Left kidney (tissue), 2 donors: ENCODE results near the gene APOA1. TPM values are rescaled to one million over a fixed set of nuclear protein-coding genes. Genes with fewer than 3 reads are reported as not detected.

Experiments used
- DNase-seq: peaks from one replicate; pipeline ENCODE4 v3.0.0-alpha.2; 2013
- polyA plus RNA-seq: library from polyadenylated mRNA; unstranded; fragments of 120-200 nt; gene quantifications from one replicate; pipeline ENCODE4 v1.2.1, GENCODE V29; 2013; ENCODE audit not compliant: insufficient read length

Gene APOA1
- polyA plus RNA-seq, 1 donor, result 97.1 TPM

GRCh38 chr11:116790167-116791001 is 47.0 kb downstream of the APOA1 start:
- DNase-seq, result no peak

- DNase-seq, result no peak
Observed at GRCh38 chr11:116788975-116789374, 48.4 kb downstream of the APOA1 start.

- DNase-seq, result no peak
Observed at GRCh38 chr11:116788534-116788933, 48.9 kb downstream of the APOA1 start.

- peak; percentile 68 for DNase-seq
Observed at GRCh38 chr11:116787786-116788486, 49.5 kb downstream of the APOA1 start, which contains the start of gene ZPR1. ZPR1 (minus strand) TSS chr11:116788023; CDS start chr11:116787990, 33 bp downstream.

- no peak for DNase-seq
Observed at GRCh38 chr11:116787436-116787785, 50.0 kb downstream of the APOA1 start.

- DNase-seq, result no peak
Observed at GRCh38 chr11:116786966-116787365, 50.5 kb downstream of the APOA1 start.

GRCh38 chr11:116786326-116786725 is 51.1 kb downstream of the APOA1 start:
- DNase-seq, result no peak

Other genes starting within 250 kb of the APOA1 start
- gene BUD13, start 64.6 kb downstream of the APOA1 start, polyA plus RNA-seq, result 41.3 TPM
- 59.2 TPM for gene ZPR1, start 49.6 kb downstream of the APOA1 start, polyA plus RNA-seq
- not detected for gene APOA5, start 45.7 kb downstream of the APOA1 start, polyA plus RNA-seq
- not detected for gene APOA4, start 14.3 kb downstream of the APOA1 start, polyA plus RNA-seq
- gene APOC3, start 7.7 kb downstream of the APOA1 start, polyA plus RNA-seq, result 9.2 TPM